Lower leg skin (tissue), 3 donors: Measurements from ENCODE around the gene IDH3G.

Experiments
- POLR2A ChIP-seq, 2 donors: fragments of 450-650 bp; IDR thresholded peaks; one replicate each; pipeline ENCODE4 v1.6.1; 2016 to 2017; ENCODE audit warnings: antibody characterized with exemption in 2 of 2, mild to moderate bottlenecking in 1 of 2, moderate library complexity in 1 of 2
- TF ChIP-seq, protein P1 (sequence below), 3 donors: fragments of 450-650 bp; IDR thresholded peaks; one replicate each; pipeline ENCODE4 v1.5.1; 2016; ENCODE audit warnings: antibody characterized with exemption in 3 of 3, mild to moderate bottlenecking in 3 of 3, moderate library complexity in 2 of 3

DNA sequence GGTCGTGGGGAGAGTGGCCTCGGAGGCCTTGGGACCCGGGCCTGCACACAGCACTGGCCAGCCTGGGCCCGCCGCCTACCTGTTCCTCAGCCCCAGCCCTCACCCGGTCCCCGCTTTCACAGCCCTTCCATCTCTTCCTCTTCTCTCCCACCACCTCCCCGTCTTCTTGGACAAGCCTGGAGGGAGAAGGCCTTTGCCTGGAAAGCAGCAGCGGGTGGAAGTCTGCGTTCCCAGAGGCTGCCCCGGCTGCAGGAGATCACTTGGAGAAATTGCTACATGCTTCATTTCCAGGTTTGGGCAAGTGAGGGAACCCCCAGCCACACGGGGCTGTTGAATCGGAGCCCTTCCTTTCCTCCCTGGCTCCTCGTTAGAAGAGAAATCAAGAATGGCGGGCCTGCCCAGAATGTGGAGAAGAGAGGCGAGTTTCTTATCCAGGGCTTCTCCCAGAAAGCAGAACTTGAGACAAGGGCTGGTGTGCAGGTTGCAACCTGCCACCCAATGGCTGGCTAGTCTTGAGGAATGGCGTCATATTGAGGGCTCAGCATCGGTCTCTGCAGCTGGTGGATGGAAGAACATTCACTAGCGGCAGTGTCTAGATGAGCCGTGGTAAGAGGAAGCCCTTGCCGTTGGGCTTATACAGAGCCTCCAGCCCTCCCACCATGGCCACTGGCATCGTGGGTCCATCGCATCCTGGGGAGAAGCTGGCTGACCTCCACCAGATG lies 37.4 kb upstream of the IDH3G start:
- TF ChIP-seq, protein P1, sequence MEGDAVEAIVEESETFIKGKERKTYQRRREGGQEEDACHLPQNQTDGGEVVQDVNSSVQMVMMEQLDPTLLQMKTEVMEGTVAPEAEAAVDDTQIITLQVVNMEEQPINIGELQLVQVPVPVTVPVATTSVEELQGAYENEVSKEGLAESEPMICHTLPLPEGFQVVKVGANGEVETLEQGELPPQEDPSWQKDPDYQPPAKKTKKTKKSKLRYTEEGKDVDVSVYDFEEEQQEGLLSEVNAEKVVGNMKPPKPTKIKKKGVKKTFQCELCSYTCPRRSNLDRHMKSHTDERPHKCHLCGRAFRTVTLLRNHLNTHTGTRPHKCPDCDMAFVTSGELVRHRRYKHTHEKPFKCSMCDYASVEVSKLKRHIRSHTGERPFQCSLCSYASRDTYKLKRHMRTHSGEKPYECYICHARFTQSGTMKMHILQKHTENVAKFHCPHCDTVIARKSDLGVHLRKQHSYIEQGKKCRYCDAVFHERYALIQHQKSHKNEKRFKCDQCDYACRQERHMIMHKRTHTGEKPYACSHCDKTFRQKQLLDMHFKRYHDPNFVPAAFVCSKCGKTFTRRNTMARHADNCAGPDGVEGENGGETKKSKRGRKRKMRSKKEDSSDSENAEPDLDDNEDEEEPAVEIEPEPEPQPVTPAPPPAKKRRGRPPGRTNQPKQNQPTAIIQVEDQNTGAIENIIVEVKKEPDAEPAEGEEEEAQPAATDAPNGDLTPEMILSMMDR (IDR thresholded peaks at IDR 0.05), result no peak
- TF ChIP-seq POLR2A (IDR thresholded peaks at IDR 0.05), result no peak
